Measurements from ENCODE around the gene NXF2.
A peak's percentile ranks its signal among the peaks of the same experiment; 100 is the strongest.
"Not testable (repeated sequence)": the region's sequence is repeated elsewhere in the genome, so short reads cannot be mapped to it uniquely, and the experiment has no call there.

The NXF2 gene, protein sequence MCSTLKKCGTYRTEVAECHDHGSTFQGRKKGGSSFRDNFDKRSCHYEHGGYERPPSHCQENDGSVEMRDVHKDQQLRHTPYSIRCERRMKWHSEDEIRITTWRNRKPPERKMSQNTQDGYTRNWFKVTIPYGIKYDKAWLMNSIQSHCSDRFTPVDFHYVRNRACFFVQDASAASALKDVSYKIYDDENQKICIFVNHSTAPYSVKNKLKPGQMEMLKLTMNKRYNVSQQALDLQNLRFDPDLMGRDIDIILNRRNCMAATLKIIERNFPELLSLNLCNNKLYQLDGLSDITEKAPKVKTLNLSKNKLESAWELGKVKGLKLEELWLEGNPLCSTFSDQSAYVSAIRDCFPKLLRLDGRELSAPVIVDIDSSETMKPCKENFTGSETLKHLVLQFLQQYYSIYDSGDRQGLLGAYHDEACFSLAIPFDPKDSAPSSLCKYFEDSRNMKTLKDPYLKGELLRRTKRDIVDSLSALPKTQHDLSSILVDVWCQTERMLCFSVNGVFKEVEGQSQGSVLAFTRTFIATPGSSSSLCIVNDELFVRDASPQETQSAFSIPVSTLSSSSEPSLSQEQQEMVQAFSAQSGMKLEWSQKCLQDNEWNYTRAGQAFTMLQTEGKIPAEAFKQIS

DNA sequence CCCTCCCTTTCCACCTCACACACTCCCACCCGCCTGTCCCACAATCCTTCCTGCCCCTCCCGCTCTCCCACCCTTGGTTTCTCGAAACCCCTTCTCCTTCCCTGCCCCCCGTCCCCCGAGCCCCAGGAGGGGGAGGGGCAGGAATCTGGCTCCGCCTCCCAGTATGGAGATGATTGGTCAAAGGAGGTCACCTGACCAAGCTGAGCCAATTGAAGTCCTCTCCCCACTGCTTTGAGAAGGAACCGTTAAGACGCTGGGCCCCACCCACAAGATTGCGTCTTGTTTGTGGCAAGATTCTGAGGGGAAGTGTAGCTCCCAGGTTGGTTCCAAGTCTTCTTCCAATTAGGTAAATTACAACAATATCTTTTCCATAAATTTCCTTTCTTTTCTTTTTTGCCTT is at the start of gene NXF2:
Gene NXF2, plus strand, starts transcription at position 275 of the 400 bp plus-strand sequence. CDS start 59,912 bp downstream, outside the sequence.
- H3K27ac ChIP-seq = not testable (repeated sequence)

DNA sequence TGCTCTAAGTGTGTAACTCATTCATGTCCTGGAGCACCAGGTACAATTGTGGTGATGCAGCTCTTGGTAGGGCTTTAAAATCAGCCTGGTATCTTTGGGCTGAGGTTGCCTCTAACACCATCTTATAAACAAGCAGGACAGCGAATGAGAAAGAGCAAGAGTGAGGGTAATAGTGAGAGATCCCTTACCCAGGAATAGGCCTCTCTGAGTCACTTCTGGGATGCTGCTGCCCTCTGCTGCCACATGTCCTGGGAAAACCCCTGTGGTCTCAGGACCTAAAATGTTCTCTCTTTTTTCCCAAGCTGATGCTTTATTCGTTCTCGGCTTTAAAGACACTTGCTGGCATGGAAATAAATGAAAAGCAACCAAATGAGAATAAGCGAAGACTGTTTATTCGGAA is 39.0 kb upstream of the NXF2 start:
- H3K27ac ChIP-seq = not testable (repeated sequence)

DNA sequence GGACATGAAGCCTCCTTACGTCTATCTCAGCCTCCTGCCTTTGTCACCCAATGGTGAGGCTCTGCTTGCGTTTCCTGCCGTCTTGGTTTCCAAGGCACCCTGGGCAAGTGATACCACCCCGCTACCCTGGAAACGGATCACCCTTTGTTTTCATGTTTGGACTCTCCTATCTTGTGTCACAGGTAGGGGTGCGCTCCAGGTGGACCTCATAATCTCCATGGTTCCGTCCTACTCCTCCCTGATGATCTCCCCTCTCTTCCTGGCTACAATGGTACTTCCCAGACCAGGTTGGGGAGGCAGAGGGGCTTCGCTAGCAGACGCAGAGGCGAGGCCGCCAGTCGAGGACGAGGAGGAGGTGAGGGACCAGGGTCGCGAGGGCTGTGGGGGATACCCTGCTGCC is 32.0 kb upstream of the NXF2 start, which contains the start of gene TCP11X1:
Gene TCP11X1, plus strand, starts transcription at position 316 of the 400 bp plus-strand sequence.
- H3K27ac ChIP-seq = not testable (repeated sequence)

DNA sequence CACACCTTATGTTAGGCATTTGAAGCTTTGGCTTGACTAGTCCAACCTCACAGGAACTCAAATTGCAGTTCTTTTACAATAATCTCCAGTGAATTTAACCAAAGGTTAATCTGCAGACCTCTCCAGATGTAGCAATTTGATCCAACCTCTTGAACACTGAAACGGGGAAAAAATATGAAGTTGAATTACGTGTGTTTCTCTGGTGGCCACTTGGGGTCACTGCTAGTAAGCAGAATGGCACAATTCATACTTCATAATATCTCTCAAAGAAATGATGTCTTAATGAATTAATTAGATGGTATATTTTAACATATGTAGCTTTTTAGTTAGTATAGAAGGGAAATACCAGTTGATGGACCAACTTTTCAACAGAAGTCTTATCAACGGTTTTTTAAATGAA is 30.5 kb upstream of the NXF2 start:
- H3K27ac ChIP-seq = not testable (repeated sequence)

DNA sequence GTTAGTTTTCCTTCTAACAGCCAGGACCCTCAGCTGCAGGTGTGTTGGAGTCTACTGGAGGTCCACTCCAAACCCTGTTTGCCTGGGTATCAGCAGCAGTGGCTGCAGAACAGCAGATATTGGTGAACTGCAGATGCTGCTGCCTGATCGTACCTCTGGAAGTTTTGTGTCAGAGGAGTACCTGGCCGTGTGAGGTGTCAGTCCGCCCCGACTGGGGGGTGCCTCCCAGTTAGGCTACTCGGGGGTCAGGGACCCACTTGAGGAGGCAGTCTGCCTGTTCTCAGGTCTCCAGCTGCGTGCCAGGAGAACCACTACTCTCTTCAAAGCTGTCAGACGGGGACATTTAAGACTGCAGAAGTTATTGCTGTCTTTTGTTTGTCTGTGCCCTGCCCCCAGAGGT is 11.3 kb upstream of the NXF2 start:
- H3K27ac ChIP-seq = not testable (repeated sequence)

DNA sequence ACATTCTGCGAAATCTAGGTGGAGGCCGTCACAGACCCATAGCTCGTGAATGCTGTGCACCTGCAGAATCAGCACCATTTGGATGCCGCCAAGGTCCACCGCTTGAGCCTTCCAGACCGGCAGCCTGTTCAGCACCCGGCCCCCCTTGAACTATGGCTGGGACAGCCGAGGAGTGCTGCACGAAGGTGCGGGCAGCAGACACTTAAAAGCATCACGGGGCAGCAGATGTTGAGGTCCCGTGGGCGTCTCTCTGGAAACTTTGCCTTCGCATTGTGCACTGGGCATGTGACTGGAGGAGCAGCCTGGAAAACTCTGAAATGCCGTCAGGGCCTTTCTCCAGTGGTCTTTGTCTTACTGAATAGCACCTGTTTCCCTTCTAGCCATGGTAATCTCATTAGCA is 6.7 kb upstream of the NXF2 start:
- not testable (repeated sequence) for H3K27ac ChIP-seq

DNA sequence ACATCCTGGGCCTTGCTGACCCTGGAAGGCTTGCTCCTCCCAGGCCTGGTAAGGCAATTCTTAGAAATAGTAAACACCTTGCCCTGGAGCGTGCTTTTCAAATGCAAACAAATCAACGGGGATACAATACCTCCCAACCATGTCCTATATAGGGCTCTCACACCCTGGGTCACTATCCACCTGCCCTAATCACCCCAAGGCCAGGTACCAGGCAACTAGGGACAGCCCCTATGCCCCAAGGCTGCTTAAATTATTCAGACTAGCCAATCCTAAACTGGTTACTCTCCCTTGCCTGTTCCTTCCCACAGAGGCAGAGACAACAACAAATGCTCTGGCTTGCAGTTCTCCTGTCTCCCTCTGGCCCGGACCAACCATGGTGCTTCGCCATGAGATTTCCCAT is 25.3 kb downstream of the NXF2 start:
- not testable (repeated sequence) for H3K27ac ChIP-seq

DNA sequence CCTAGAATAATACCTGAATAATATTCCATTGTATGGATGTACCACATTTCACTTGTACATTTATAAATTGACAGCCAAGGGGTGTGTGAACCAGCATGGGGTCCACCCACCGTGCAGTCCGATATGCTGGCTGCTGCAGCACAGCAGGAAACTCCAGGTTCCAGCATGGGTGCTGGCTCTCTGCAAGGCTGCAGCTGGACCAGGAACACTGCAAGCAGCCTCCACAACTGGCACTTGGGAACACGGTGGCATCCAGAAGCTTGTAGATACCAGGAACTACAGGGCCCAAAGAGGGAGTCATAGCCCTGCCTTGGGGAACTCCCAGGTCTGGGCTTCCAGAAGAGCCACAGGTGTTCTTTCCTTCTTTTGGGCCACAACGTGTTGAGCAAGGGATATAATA is 91.2 kb downstream of the NXF2 start:
- no peak for TF ChIP-seq ZFX (IDR thresholded peaks at IDR 0.05)
- TF ChIP-seq, protein P1, sequence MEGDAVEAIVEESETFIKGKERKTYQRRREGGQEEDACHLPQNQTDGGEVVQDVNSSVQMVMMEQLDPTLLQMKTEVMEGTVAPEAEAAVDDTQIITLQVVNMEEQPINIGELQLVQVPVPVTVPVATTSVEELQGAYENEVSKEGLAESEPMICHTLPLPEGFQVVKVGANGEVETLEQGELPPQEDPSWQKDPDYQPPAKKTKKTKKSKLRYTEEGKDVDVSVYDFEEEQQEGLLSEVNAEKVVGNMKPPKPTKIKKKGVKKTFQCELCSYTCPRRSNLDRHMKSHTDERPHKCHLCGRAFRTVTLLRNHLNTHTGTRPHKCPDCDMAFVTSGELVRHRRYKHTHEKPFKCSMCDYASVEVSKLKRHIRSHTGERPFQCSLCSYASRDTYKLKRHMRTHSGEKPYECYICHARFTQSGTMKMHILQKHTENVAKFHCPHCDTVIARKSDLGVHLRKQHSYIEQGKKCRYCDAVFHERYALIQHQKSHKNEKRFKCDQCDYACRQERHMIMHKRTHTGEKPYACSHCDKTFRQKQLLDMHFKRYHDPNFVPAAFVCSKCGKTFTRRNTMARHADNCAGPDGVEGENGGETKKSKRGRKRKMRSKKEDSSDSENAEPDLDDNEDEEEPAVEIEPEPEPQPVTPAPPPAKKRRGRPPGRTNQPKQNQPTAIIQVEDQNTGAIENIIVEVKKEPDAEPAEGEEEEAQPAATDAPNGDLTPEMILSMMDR (conservative IDR thresholded peaks at IDR 0.05) = no peak
- H3K27ac ChIP-seq = no peak overlapping the region

DNA sequence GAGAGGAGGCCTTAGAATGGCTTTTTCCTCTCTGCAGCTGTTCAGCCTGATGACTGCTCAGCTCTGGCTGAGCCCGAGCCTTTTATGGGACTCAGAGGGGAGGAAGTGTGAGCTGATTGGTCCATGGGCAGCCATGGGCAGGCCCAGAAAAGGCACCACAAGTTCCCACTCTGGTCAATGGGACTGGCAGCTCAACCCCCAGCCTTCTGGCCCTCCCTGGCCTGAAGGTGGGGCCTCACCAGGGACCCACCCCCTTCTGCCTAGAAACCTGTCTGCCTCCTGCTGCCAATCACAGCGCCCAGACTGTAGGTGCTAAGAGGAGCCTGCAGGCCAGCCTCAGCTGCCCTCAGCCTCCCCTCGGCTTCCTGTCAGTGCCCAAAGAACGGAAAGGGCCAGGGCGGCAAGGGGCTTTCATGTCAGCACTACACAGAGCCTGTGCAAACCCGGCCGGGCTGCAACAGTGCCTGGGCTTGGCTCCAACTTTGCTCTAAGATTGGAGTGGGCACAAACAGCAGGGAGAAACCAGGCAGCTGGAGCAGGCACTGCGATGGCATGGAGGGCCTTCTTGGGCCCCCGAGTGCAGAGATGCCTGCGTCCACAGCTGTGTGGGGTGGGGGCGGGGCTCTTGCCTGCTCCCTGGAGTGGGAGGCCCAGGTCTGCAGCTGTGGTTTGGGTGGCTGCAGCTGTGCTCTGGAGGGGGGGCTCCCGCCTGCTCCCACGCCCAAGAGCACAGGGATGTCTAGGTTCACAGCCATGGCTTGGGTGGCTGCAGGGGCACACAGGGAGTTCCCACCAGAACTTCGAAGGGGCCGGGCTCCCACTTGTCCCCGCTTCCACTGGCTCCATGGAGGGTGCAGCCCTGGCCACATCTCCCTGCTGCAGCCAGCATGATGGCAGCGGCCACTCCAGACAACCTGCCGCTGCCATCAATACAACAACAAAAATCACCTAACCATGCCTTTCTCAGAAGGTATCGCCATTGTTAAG is 92.6 kb downstream of the NXF2 start:
- TF ChIP-seq, protein P1 (conservative IDR thresholded peaks at IDR 0.05) = no peak
- TF ChIP-seq ZFX (IDR thresholded peaks at IDR 0.05) = no peak
- no peak overlapping the region for H3K27ac ChIP-seq

DNA sequence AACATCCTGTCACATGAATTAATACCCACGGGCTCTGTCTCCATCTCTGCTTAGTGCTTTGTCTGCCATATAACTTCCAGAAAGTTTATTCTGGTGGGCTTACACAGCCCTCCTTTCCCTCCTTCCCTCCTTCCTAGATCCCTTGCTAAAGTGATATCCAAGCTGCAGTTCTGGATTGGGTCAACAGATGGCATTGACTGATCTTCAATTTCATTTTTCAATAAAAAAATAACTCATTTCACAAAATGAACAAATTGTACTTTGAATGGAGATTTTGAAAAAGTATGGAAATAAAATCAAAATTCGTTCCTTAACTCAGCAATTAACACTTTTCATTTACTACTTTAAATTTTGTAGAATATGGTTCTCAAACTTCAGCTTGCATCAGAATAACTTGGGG is 94.9 kb downstream of the NXF2 start:
- no peak overlapping the region for H3K27ac ChIP-seq
- TF ChIP-seq ZFX (IDR thresholded peaks at IDR 0.05) = no peak
- TF ChIP-seq, protein P1 (conservative IDR thresholded peaks at IDR 0.05) = peak; percentile 28

DNA sequence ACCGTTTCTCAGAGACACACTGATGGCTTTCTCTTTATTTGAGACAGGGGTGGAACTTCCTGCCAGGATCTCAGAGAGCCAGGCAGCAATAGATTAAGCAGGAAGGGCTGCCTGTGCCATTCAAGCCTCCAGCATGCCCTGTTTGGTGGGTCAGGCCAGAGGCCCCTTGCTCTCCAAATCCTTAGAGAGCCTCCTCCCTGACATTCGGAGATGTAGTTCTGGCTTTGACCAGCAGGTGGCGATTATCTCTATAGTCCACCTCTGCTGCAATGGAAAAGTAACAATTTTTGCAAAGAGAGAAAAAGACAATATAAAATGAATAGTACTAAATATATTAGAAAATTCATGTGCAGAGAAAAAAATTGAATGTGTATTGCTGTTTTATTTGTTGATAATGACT is 98.9 kb downstream of the NXF2 start:
- TF ChIP-seq, protein P1 (conservative IDR thresholded peaks at IDR 0.05) = peak; percentile 62
- TF ChIP-seq ZFX (IDR thresholded peaks at IDR 0.05) = no peak
- no peak overlapping the region for H3K27ac ChIP-seq

All from C4-2B (cell line).